MM.1S (cell line): Measurements from ENCODE around the gene ATAD3C.

Source experiments
- CTCF ChIP-seq: fragments of 300-600 bp; sonication (generic); IDR thresholded peaks from 2 replicates; pipeline ENCODE4 v1.5.1; 2016; ENCODE audit warnings: antibody characterized with exemption, low read length, mixed read lengths
- EZH2 ChIP-seq: fragments of 300-600 bp; sonication (generic); optimal IDR thresholded peaks from 2 replicates; pipeline ENCODE3; 2017; ENCODE audit warnings: low read depth, mild to moderate bottlenecking, antibody characterized with exemption, low read length, mixed read lengths

GRCh38 chr1:1479547-1480487 is 30.3 kb downstream of the ATAD3C start:
- no peak for TF ChIP-seq EZH2
- TF ChIP-seq CTCF, result no peak
